Measurements from ENCODE around the gene LRRC56. TPM values are rescaled to one million over a fixed set of nuclear protein-coding genes. Genes with fewer than 3 reads are reported as not detected.

LRRC56 gene
- total RNA-seq, 1 experiment from 2014 or later: 3.4 TPM

GRCh38 chr11:567629-568292, 30.4 kb downstream of the LRRC56 start:
- Mint-ChIP-seq H3K27me3 (ENCODE audit: low read depth) (peaks cover 2% of the 10 kb centered on the region; the same call in 1 of the 2 replicates), H3K36me3 (ENCODE audit: insufficient read depth in 1 of 3, low read depth in 3 of 3) (peaks cover 0 to 11% (median 4%) of the 10 kb centered on the region in 3 experiments; a peak in 5 of 7 replicates), H3K4me3 (peak overlapping the region; percentile 74 to 87), H3K27ac (no peak overlapping the region), H3K4me1 (peaks cover 27 to 35% of the 10 kb centered on the region in 2 experiments), H3K9me3 (0 out of 5 replicates have a peak, but pooled peaks cover 0 to 2% of the 10 kb centered on the region in 2 experiments)
- Histone ChIP-seq H3K18ac (ENCODE audit: insufficient read length, low read depth, low read length) (no peak overlapping the region), H2AK5ac (ENCODE audit: insufficient read length, low read length) (no peak overlapping the region), H3K9ac (ENCODE audit: extremely low read depth, insufficient read length, low read length) (no peak overlapping the region), H2BK12ac (ENCODE audit: insufficient read length, low read depth, low read length) (no peak overlapping the region), H3K79me2 (ENCODE audit: insufficient read depth, low read length) (no peaks in the 10 kb centered on the region), H4K8ac (replicated peaks; ENCODE audit: insufficient read length, low read depth, low read length) (no peak overlapping the region), H2BK15ac (ENCODE audit: low read depth, low read length) (no peak overlapping the region), H3K27me3 (ENCODE audit: insufficient read depth, low read length) (no peaks in the 10 kb centered on the region), H3T11ph (ENCODE audit: low read length) (no peak overlapping the region), H3K4me1 (ENCODE audit: insufficient read depth, low read length) (no peaks in the 10 kb centered on the region), H2BK5ac (ENCODE audit: insufficient read length, low read length) (no peak overlapping the region), H3K79me1 (ENCODE audit: insufficient read depth, low read depth, low read length, poor library complexity, severe bottlenecking) (no peaks in the 10 kb centered on the region), H2AFZ (ENCODE audit: low read length) (no peak overlapping the region), H4K20me1 (ENCODE audit: control insufficient read depth, insufficient read depth, insufficient read length) (no peaks in the 10 kb centered on the region), H4K91ac (ENCODE audit: insufficient read length, low read depth, low read length) (no peak overlapping the region), H3K9me3 (ENCODE audit: control insufficient read depth, low read depth, low read length) (no peaks in the 10 kb centered on the region), H2BK120ac (ENCODE audit: low read depth, low read length, poor library complexity, severe bottlenecking) (no peak overlapping the region), H4K5ac (ENCODE audit: insufficient read length, low read depth, low read length) (no peak overlapping the region), H3K27ac (ENCODE audit: insufficient read length, low read depth, low read length) (no peak overlapping the region), H3K56ac (ENCODE audit: insufficient read length, low read depth, low read length) (no peak overlapping the region), H3K23me2 (ENCODE audit: insufficient read length, low read depth, low read length, poor library complexity, severe bottlenecking) (peaks cover 5% of the 10 kb centered on the region), H3K4me2 (ENCODE audit: insufficient read depth, insufficient read length, low read length) (peak overlapping the region; percentile 22), H3K14ac (ENCODE audit: insufficient read depth, low read length) (no peak overlapping the region), H3K23ac (ENCODE audit: insufficient read length, low read depth, low read length) (no peak overlapping the region), H3K4ac (ENCODE audit: low read depth, low read length) (no peak overlapping the region), H2BK20ac (ENCODE audit: low read depth, low read length, poor library complexity, severe bottlenecking) (no peak overlapping the region)
- DNase-seq: no peak
- no CpG with 5 or more reads among the region's 41 CpGs for WGBS (ENCODE audit: extremely low coverage, insufficient read length, low lambda C conversion rate)
- TF ChIP-seq CTCF (conservative IDR thresholded peaks at IDR 0.05): no peak
